ENCODE results near the gene CSNK1A1. TPM values are rescaled to one million over a fixed set of nuclear protein-coding genes. Genes with fewer than 3 reads are reported as not detected.
"Not testable (repeated sequence)": the region's sequence is repeated elsewhere in the genome, so short reads cannot be mapped to it uniquely, and the experiment has no call there.

The CSNK1A1 gene
- total RNA-seq, 4 donors from 2014 or later, result 157 to 252 (median 215) TPM

GRCh38 chr5:149518620-149519019, 32.6 kb downstream of the CSNK1A1 start:
- H3K4me1 ChIP-seq, result peaks cover 86 to 89% of the 10 kb centered on the region in 2 donors
- H3K27ac ChIP-seq, result peak overlapping the region; percentile 48 to 82 (median 72)
- no peaks in the 10 kb centered on the region for H3K36me3 ChIP-seq
- ATAC-seq (no peak), DNase-seq (no peak)
- in situ Hi-C loops (cut with MboI; ENCODE audit: low sequenced_read_pairs in 4 of 4) (no loop called here), intact Hi-C loops (cut with DNase I; ENCODE audit: low total_unique reads) (no loop called here)
- no peaks in the 10 kb centered on the region for H3K27me3 ChIP-seq
- peak overlapping the region in 1 of 4 donors; percentile 11 for H3K4me3 ChIP-seq
- TF ChIP-seq POLR2A (IDR thresholded peaks at IDR 0.05), result no peak
- no peak for TF ChIP-seq CTCF (IDR thresholded peaks at IDR 0.05 in 4 of 5, conservative IDR thresholded peaks at IDR 0.05 in 1 of 5)
- no peaks in the 10 kb centered on the region for H3K9me3 ChIP-seq

GRCh38 chr5:149517461-149518122, 33.6 kb downstream of the CSNK1A1 start:
- H3K36me3 ChIP-seq, result peaks cover 0 to 7% of the 10 kb centered on the region in 2 donors
- no peaks in the 10 kb centered on the region for H3K9me3 ChIP-seq
- no peaks in the 10 kb centered on the region for H3K27me3 ChIP-seq
- in situ Hi-C loops (cut with MboI; ENCODE audit: low sequenced_read_pairs in 4 of 4) (no loop called here), intact Hi-C loops (cut with DNase I; ENCODE audit: low total_unique reads) (no loop called here)
- peaks cover 80 to 89% of the 10 kb centered on the region in 2 donors for H3K4me1 ChIP-seq
- DNase-seq (no peak), ATAC-seq (peak; percentile 42 to 72)
- H3K4me3 ChIP-seq, result no peak overlapping the region
- TF ChIP-seq POLR2A (IDR thresholded peaks at IDR 0.05) (no peak), CTCF (IDR thresholded peaks at IDR 0.05 in 4 of 5, conservative IDR thresholded peaks at IDR 0.05 in 1 of 5) (no peak)
- H3K27ac ChIP-seq, result peak overlapping the region; percentile 48 to 82 (median 72)

GRCh38 chr5:149514512-149514911, 36.7 kb downstream of the CSNK1A1 start:
- no peak for TF ChIP-seq POLR2A (IDR thresholded peaks at IDR 0.05)
- TF ChIP-seq CTCF (IDR thresholded peaks at IDR 0.05 in 4 of 5, conservative IDR thresholded peaks at IDR 0.05 in 1 of 5), result no peak
- peak overlapping the region; percentile 70 to 82 (median 76) for H3K27ac ChIP-seq
- no peaks in the 10 kb centered on the region for H3K27me3 ChIP-seq
- in situ Hi-C loops (cut with MboI; ENCODE audit: low sequenced_read_pairs in 4 of 4), result no loop called here
- DNase-seq (no peak), ATAC-seq (peak in 1 of 2 donors; percentile 14)
- H3K4me3 ChIP-seq, result no peak overlapping the region
- H3K4me1 ChIP-seq, result peaks cover 60 to 68% of the 10 kb centered on the region in 2 donors
- H3K9me3 ChIP-seq, result no peaks in the 10 kb centered on the region
- peaks cover 0 to 25% of the 10 kb centered on the region in 2 donors for H3K36me3 ChIP-seq
- intact Hi-C loops (cut with DNase I; ENCODE audit: low total_unique reads), result loop anchor here (5.0 kb wide), 1 partner anchor 38 kb away; the partner anchor contains the start of gene CSNK1A1

- H3K9me3 ChIP-seq; H3K4me3 ChIP-seq; DNase-seq; H3K27me3 ChIP-seq; in situ Hi-C loops (cut with MboI; ENCODE audit: low sequenced_read_pairs in 4 of 4): not testable (repeated sequence)
- intact Hi-C loops (cut with DNase I; ENCODE audit: low total_unique reads), result loop anchor here (5.0 kb wide), 1 partner anchor 39 kb away; the partner anchor contains the start of gene CSNK1A1
- peaks cover 3 to 36% of the 10 kb centered on the region in 2 donors for H3K36me3 ChIP-seq
- peaks cover 50 to 57% of the 10 kb centered on the region in 2 donors for H3K4me1 ChIP-seq
- peak; percentile 68 to 85 for ATAC-seq
- peak overlapping the region; percentile 70 to 82 (median 76) for H3K27ac ChIP-seq
These were observed 37.8 kb downstream of the CSNK1A1 start for GRCh38 chr5:149513372-149513947.

- no peak for DNase-seq
- in situ Hi-C loops (cut with MboI; ENCODE audit: low sequenced_read_pairs in 4 of 4), result no loop called here
- TF ChIP-seq POLR2A (IDR thresholded peaks at IDR 0.05) (no peak), CTCF (IDR thresholded peaks at IDR 0.05 in 4 of 5, conservative IDR thresholded peaks at IDR 0.05 in 1 of 5) (no peak)
- intact Hi-C loops (cut with DNase I; ENCODE audit: low total_unique reads), result loop anchor here (5.0 kb wide), 1 partner anchor 42 kb away; the partner anchor contains the start of gene CSNK1A1
- H3K36me3 ChIP-seq, result peaks cover 3 to 69% of the 10 kb centered on the region in 2 donors
- no peaks in the 10 kb centered on the region for H3K27me3 ChIP-seq
- ATAC-seq, result no peak
- peak overlapping the region in 1 of 4 donors; percentile 5 for H3K27ac ChIP-seq
- H3K4me1 ChIP-seq, result peaks cover 17 to 24% of the 10 kb centered on the region in 2 donors
- H3K4me3 ChIP-seq, result no peak overlapping the region
- no peaks in the 10 kb centered on the region for H3K9me3 ChIP-seq
These were observed 41.1 kb downstream of the CSNK1A1 start for GRCh38 chr5:149510136-149510535.
